Measurements from ENCODE around the gene CSF2RB. TPM values are rescaled to one million over a fixed set of nuclear protein-coding genes. Genes with fewer than 3 reads are reported as not detected.

CSF2RB gene
- total RNA-seq, 1 experiment from 2014 or later = not detected

GRCh38 chr22:36885474-36885873, 28.0 kb upstream of the CSF2RB start:
- H2AFZ ChIP-seq (ENCODE audit: low read length) = no peak overlapping the region
- no CpG with 5 or more reads among the region's 7 CpGs for WGBS (ENCODE audit: extremely low coverage, insufficient read length, low lambda C conversion rate)

More at GRCh38 chr22:36885474-36885873, 28.0 kb upstream of the CSF2RB start:
- no peak for TF ChIP-seq CTCF (conservative IDR thresholded peaks at IDR 0.05)
- Histone ChIP-seq H3K23ac (ENCODE audit: insufficient read length, low read depth, low read length) (no peak overlapping the region), H3K9me3 (ENCODE audit: control insufficient read depth, low read depth, low read length) (no peaks in the 10 kb centered on the region), H4K8ac (replicated peaks; ENCODE audit: insufficient read length, low read depth, low read length) (no peak overlapping the region), H3K18ac (ENCODE audit: insufficient read length, low read depth, low read length) (no peak overlapping the region), H4K91ac (ENCODE audit: insufficient read length, low read depth, low read length) (no peak overlapping the region), H3K27me3 (ENCODE audit: insufficient read depth, low read length) (no peaks in the 10 kb centered on the region), H2BK5ac (ENCODE audit: insufficient read length, low read length) (no peak overlapping the region), H4K5ac (ENCODE audit: insufficient read length, low read depth, low read length) (no peak overlapping the region), H3K56ac (ENCODE audit: insufficient read length, low read depth, low read length) (no peak overlapping the region), H3K4me2 (ENCODE audit: insufficient read depth, insufficient read length, low read length) (no peak overlapping the region), H3T11ph (ENCODE audit: low read length) (no peak overlapping the region), H3K23me2 (ENCODE audit: insufficient read length, low read depth, low read length, poor library complexity, severe bottlenecking) (no peaks in the 10 kb centered on the region), H3K14ac (ENCODE audit: insufficient read depth, low read length) (no peak overlapping the region), H3K4ac (ENCODE audit: low read depth, low read length) (no peak overlapping the region), H2BK12ac (ENCODE audit: insufficient read length, low read depth, low read length) (no peak overlapping the region), H3K79me2 (ENCODE audit: insufficient read depth, low read length) (no peaks in the 10 kb centered on the region), H4K20me1 (ENCODE audit: control insufficient read depth, insufficient read depth, insufficient read length) (no peaks in the 10 kb centered on the region), H3K4me1 (ENCODE audit: insufficient read depth, low read length) (no peaks in the 10 kb centered on the region), H2BK120ac (ENCODE audit: low read depth, low read length, poor library complexity, severe bottlenecking) (no peak overlapping the region), H3K27ac (ENCODE audit: insufficient read length, low read depth, low read length) (no peak overlapping the region), H2AK5ac (ENCODE audit: insufficient read length, low read length) (no peak overlapping the region), H2BK20ac (ENCODE audit: low read depth, low read length, poor library complexity, severe bottlenecking) (no peak overlapping the region), H3K79me1 (ENCODE audit: insufficient read depth, low read depth, low read length, poor library complexity, severe bottlenecking) (no peaks in the 10 kb centered on the region), H3K9ac (ENCODE audit: extremely low read depth, insufficient read length, low read length) (no peak overlapping the region), H2BK15ac (ENCODE audit: low read depth, low read length) (no peak overlapping the region)
- Mint-ChIP-seq H3K27me3 (ENCODE audit: low read depth) (peaks cover 21% of the 10 kb centered on the region), H3K4me3 (no peak overlapping the region), H3K27ac (no peak overlapping the region), H3K4me1 (peaks cover 0 to 8% of the 10 kb centered on the region in 2 experiments; a peak in 2 of 4 replicates), H3K36me3 (ENCODE audit: insufficient read depth in 1 of 3, low read depth in 3 of 3) (peaks cover 0 to 13% (median 2%) of the 10 kb centered on the region in 3 experiments; a peak in 4 of 7 replicates), H3K9me3 (peaks cover 11 to 18% of the 10 kb centered on the region in 2 experiments)
- DNase-seq = peak; percentile 34
